ENCODE data around the gene SLC7A8. TPM values are rescaled to one million over a fixed set of nuclear protein-coding genes. Genes with fewer than 3 reads are reported as not detected.

Gene SLC7A8
- total and polyA plus RNA-seq, 10 of the 15 experiments (the other 5 are each of a cell fraction or from before 2014, with no cell fraction given) = 0.06 to 0.28 (median 0.21) TPM; not detected in 7

DNA sequence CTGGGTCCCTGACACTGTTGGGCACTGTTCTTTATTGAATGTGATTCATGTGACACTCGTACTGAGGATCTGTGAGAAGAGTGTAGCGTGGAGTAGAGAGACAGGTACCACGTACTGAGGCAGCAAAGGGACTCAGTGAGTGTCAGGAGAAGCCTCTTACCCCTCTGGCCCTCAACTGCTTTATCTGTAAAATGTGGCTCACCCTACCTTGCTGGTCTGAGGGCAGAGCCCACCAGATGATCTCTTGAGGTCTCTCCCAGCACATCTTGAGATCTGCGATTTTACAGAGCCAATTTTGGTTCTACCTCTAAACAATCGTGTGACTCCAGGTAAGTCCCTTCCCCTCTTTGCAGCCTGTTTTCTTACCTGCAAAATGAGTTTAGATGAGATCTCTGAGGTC, 67.5 kb downstream of the SLC7A8 start:
- H3K36me3 ChIP-seq (ENCODE audit: control insufficient read depth in 2 of 2, insufficient read depth in 2 of 2, low read length in 1 of 2) = no peaks in the 10 kb centered on the region
- 27% methylated on average over 5 of the region's 5 CpGs for WGBS (ENCODE audit: insufficient coverage, insufficient replicate concordance, low lambda C conversion rate, missing lambda C conversion rate)
- intact Hi-C loops (cut with micrococcal nuclease; ENCODE audit: unreplicated experiment) (no loop called here), in situ Hi-C loops (cut with MboI) (no loop called here)
- BruUV-seq (replicated peaks) = no TSS peak
- no peak overlapping the region for H3K4me2 ChIP-seq (ENCODE audit: control insufficient read depth, insufficient read depth)
- ATAC-seq (no peak), FAIRE-seq (no peak), DNase-seq (ENCODE audit: low read depth, low spot score) (no peak)
- ChIA-PET RAD21 (ENCODE audit: unreplicated experiment) (no interaction called here), CTCF (interaction anchor here (1.2 kb wide), 1 partner anchor 39 kb away, joined by 3 read pairs; no protein-coding TSS in a partner anchor), SMC1A (ENCODE audit: uncharacterized antibody, unreplicated experiment) (no interaction called here), POLR2A (no interaction called here)
- TF ChIP-seq MXI1 (IDR thresholded peaks at IDR 0.05; ENCODE audit: low read depth, low read length) = no peak
- no peak for TF ChIP-seq ZBTB4 (CRISPR knock-in tag; IDR thresholded peaks at IDR 0.05)
- no peak for TF ChIP-seq STAT3 (IDR thresholded peaks at IDR 0.05; ENCODE audit: low read depth, low read length)
- TF ChIP-seq NFYA (IDR thresholded peaks at IDR 0.05; ENCODE audit: borderline replicate concordance, low read depth, low read length) = no peak
- no peak for TF ChIP-seq USF1 (IDR thresholded peaks at IDR 0.05; ENCODE audit: borderline replicate concordance, extremely low read length, insufficient read depth, low read depth, low read length)
- no peak for TF ChIP-seq TCF12 (IDR thresholded peaks at IDR 0.05; ENCODE audit: low read depth, low read length)
- no peak for TF ChIP-seq ZNF217 (IDR thresholded peaks at IDR 0.05)
- TF ChIP-seq CREB1 (IDR thresholded peaks at IDR 0.05; ENCODE audit: low read depth) = no peak
- no peak for TF ChIP-seq POLR2A (IDR thresholded peaks at IDR 0.05; ENCODE audit: low read depth, low read length)
- no peak for TF ChIP-seq NFXL1 (IDR thresholded peaks at IDR 0.05; ENCODE audit: borderline replicate concordance)
- TF ChIP-seq NRF1 (conservative IDR thresholded peaks at IDR 0.05; ENCODE audit: low read depth, low read length) = no peak
- no peak for TF ChIP-seq ZSCAN29 (IDR thresholded peaks at IDR 0.05)
- TF ChIP-seq DPF2 (IDR thresholded peaks at IDR 0.05) = no peak
- no peak overlapping the region for H2AFZ ChIP-seq (ENCODE audit: control insufficient read depth, low read depth, low read length)
- no peaks in the 10 kb centered on the region for H3K9me3 ChIP-seq (replicated peaks; ENCODE audit: control insufficient read depth, insufficient read depth, low read length)
- peaks cover 13% of the 10 kb centered on the region for H3K4me1 ChIP-seq (ENCODE audit: control insufficient read depth, insufficient read depth, low read length)
- no peaks in the 10 kb centered on the region for H3K79me2 ChIP-seq (ENCODE audit: control insufficient read depth, insufficient read depth, low read length)
- H3K4me3 ChIP-seq = no peak overlapping the region
- H3K27me3 ChIP-seq (replicated peaks in 1 of 2; ENCODE audit: control insufficient read depth in 2 of 2, insufficient read depth in 2 of 2, low read length in 1 of 2) = peaks cover 0 to 7% of the 10 kb centered on the region in 2 experiments; a peak in 3 of 4 replicates
- no peak overlapping the region for H3K27ac ChIP-seq (ENCODE audit: control insufficient read depth, insufficient read depth)
- no peaks in the 10 kb centered on the region for H4K20me1 ChIP-seq (ENCODE audit: control insufficient read depth, insufficient read depth)
- H3K9ac ChIP-seq (ENCODE audit: control insufficient read depth, insufficient read depth, low read length) = no peak overlapping the region

Measured in GM12878 (cell line).